Panc1 (cell line): Measurements from ENCODE around the gene GRIA3. TPM values are rescaled to one million over a fixed set of nuclear protein-coding genes. Genes with fewer than 3 reads are reported as not detected.

ENCODE experiments used
- ATAC-seq: fragments of 200-7000 bp; cut with Tn5 transposase; 2 replicates; pipeline ENCODE4 v1.9.1; 2020; ENCODE audit warnings: mild to moderate bottlenecking, moderate library complexity
- BruUV-seq: library from RNA; stranded (reverse); fragments of 400-500 nt; replicated peaks from 2 replicates; lab custom pipeline; 2021; lab: Mats Ljungman, UMichigan
- CTCF ChIA-PET: fragments of 300-600 bp; sonication (Branson Sonifier 250); formaldehyde crosslinking; loops from one replicate; lab custom pipeline; 2022; ENCODE audit warnings: antibody characterized with exemption; lab: Charles Lee
- POLR2A ChIA-PET: fragments of 300-600 bp; sonication (Branson Sonifier 250); formaldehyde crosslinking; loops from one replicate; lab custom pipeline; 2022; ENCODE audit warnings: antibody characterized with exemption; lab: Charles Lee
- DNase-seq: peaks from one replicate; pipeline ENCODE4 v3.0.0-alpha.2; 2010; ENCODE audit warnings: low read depth, low spot score
- H3K27ac ChIP-seq: 2 replicates; pipeline ENCODE4 v1.5.1; 2011; ENCODE audit warnings: mild to moderate bottlenecking, low read length, inconsistent platforms
- H3K27me3 ChIP-seq: fragments of 200-500 bp; sonication (Bioruptor generic); 2 replicates; pipeline ENCODE4 v1.6.0; 2014; ENCODE audit warnings: low read length, inconsistent platforms; ENCODE audit not compliant: control insufficient read depth, insufficient read depth
- H3K36me3 ChIP-seq: fragments of 200-500 bp; sonication (Bioruptor generic); 2 replicates; pipeline ENCODE4 v1.5.1; 2014; ENCODE audit warnings: inconsistent platforms, mild to moderate bottlenecking, low read length, moderate library complexity; ENCODE audit not compliant: control insufficient read depth, insufficient read depth
- H3K4me1 ChIP-seq: 2 replicates; pipeline ENCODE4 v1.5.1; 2011; ENCODE audit warnings: inconsistent platforms, mild to moderate bottlenecking, low read length, moderate library complexity; ENCODE audit not compliant: control insufficient read depth, insufficient read depth
- H3K4me3 ChIP-seq, 2 experiments: 2 replicates each; pipeline ENCODE4 v1.5.1; 2011 to 2012; ENCODE audit warnings: low read depth in 2 of 2, low read length in 2 of 2, mild to moderate bottlenecking in 2 of 2, inconsistent platforms in 1 of 2, moderate library complexity in 1 of 2
- H3K9me3 ChIP-seq: fragments of 200-500 bp; sonication (Bioruptor generic); 2 replicates; pipeline ENCODE4 v1.5.1; 2014; ENCODE audit warnings: low read depth, mild to moderate bottlenecking, inconsistent platforms, low read length, moderate library complexity; ENCODE audit not compliant: control insufficient read depth, insufficient read depth
- POLR2AphosphoS5 ChIP-seq: IDR thresholded peaks from 2 replicates; pipeline ENCODE4 v1.6.1; 2012; ENCODE audit warnings: mild to moderate bottlenecking, low read depth, low read length, moderate library complexity
- SIN3A ChIP-seq: IDR thresholded peaks from 2 replicates; pipeline ENCODE4 v1.6.1; 2012; ENCODE audit warnings: low read depth, mild to moderate bottlenecking, low read length, moderate library complexity, borderline replicate concordance; ENCODE audit not compliant: insufficient read depth
- TCF7L2 ChIP-seq: IDR thresholded peaks from 2 replicates; pipeline ENCODE4 v1.6.1; 2011; ENCODE audit warnings: mild to moderate bottlenecking, low read depth, low read length, inconsistent platforms
- in situ Hi-C: cut with HindIII; loops from 2 replicates; pipeline ENCODE4 v1.10.0; 2016; ENCODE audit warnings: low sequenced_read_pairs, low pct_unique_long_range_greater_than_20kb
- intact Hi-C: fragments of 100-400 bp; cut with micrococcal nuclease; formaldehyde crosslinking; loops from one replicate; pipeline ENCODE4 v1.10.0; 2022; ENCODE audit not compliant: unreplicated experiment
- total RNA-seq: library from RNA; stranded (reverse); gene quantifications from one replicate; pipeline ENCODE4 v1.2.1, GENCODE V29; 2021; ENCODE audit not compliant: unreplicated experiment
- TF ChIP-seq, protein P1 (sequence below): fragments of 450-650 bp; IDR thresholded peaks from 2 replicates; pipeline ENCODE4 v1.5.1; 2017; ENCODE audit warnings: mild to moderate bottlenecking
- TF ChIP-seq, protein P2 (sequence below), 2 experiments: IDR thresholded peaks; 2 replicates each; pipeline ENCODE4 v1.6.1; 2011 to 2012; ENCODE audit warnings: low read depth in 2 of 2, control low read depth in 1 of 2, low read length in 1 of 2, mild to moderate bottlenecking in 1 of 2, moderate library complexity in 1 of 2; ENCODE audit not compliant: insufficient read depth in 1 of 2

The GRIA3 gene
- total RNA-seq, 1 experiment from 2014 or later: not detected

DNA sequence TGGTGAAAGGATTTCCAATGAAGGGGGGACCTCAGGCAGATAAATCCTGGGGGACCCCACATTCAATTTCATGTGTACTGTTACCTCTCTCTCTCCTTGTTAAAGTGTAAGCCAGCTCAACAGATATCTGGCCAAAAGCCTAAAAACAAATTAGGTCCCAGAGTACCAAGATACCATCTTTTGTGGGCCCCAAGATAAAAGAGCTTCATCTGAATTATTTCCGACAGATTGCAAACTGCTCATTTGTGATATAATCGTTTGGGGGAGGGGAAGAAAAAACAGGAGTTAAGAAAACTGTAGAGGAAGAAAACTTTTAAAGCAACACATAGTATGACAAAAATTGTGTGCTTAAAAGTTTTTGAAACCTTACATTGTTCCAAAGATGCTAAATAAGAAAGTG is 33.6 kb downstream of the GRIA3 start:
- in situ Hi-C loops (no loop called here), intact Hi-C loops (no loop called here)
- no peak for DNase-seq
- Histone ChIP-seq H3K36me3 (no peaks in the 10 kb centered on the region), H3K9me3 (no peaks in the 10 kb centered on the region), H3K27ac (no peak overlapping the region), H3K4me1 (no peaks in the 10 kb centered on the region), H3K4me3 (no peak overlapping the region), H3K27me3 (no peaks in the 10 kb centered on the region; the same call in 1 of the 2 replicates)
- BruUV-seq: no TSS peak
- ChIA-PET POLR2A (no interaction called here), CTCF (no interaction called here)
- ATAC-seq: no peak
- TF ChIP-seq TCF7L2 (no peak), POLR2AphosphoS5 (no peak), SIN3A (no peak)
- TF ChIP-seq, protein P1, sequence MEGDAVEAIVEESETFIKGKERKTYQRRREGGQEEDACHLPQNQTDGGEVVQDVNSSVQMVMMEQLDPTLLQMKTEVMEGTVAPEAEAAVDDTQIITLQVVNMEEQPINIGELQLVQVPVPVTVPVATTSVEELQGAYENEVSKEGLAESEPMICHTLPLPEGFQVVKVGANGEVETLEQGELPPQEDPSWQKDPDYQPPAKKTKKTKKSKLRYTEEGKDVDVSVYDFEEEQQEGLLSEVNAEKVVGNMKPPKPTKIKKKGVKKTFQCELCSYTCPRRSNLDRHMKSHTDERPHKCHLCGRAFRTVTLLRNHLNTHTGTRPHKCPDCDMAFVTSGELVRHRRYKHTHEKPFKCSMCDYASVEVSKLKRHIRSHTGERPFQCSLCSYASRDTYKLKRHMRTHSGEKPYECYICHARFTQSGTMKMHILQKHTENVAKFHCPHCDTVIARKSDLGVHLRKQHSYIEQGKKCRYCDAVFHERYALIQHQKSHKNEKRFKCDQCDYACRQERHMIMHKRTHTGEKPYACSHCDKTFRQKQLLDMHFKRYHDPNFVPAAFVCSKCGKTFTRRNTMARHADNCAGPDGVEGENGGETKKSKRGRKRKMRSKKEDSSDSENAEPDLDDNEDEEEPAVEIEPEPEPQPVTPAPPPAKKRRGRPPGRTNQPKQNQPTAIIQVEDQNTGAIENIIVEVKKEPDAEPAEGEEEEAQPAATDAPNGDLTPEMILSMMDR: no peak
- TF ChIP-seq, protein P2, sequence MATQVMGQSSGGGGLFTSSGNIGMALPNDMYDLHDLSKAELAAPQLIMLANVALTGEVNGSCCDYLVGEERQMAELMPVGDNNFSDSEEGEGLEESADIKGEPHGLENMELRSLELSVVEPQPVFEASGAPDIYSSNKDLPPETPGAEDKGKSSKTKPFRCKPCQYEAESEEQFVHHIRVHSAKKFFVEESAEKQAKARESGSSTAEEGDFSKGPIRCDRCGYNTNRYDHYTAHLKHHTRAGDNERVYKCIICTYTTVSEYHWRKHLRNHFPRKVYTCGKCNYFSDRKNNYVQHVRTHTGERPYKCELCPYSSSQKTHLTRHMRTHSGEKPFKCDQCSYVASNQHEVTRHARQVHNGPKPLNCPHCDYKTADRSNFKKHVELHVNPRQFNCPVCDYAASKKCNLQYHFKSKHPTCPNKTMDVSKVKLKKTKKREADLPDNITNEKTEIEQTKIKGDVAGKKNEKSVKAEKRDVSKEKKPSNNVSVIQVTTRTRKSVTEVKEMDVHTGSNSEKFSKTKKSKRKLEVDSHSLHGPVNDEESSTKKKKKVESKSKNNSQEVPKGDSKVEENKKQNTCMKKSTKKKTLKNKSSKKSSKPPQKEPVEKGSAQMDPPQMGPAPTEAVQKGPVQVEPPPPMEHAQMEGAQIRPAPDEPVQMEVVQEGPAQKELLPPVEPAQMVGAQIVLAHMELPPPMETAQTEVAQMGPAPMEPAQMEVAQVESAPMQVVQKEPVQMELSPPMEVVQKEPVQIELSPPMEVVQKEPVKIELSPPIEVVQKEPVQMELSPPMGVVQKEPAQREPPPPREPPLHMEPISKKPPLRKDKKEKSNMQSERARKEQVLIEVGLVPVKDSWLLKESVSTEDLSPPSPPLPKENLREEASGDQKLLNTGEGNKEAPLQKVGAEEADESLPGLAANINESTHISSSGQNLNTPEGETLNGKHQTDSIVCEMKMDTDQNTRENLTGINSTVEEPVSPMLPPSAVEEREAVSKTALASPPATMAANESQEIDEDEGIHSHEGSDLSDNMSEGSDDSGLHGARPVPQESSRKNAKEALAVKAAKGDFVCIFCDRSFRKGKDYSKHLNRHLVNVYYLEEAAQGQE (IDR thresholded peaks at IDR 0.05; ENCODE audit: insufficient read depth in 1 of 2, low read depth in 2 of 2, low read length in 1 of 2): no peak

DNA sequence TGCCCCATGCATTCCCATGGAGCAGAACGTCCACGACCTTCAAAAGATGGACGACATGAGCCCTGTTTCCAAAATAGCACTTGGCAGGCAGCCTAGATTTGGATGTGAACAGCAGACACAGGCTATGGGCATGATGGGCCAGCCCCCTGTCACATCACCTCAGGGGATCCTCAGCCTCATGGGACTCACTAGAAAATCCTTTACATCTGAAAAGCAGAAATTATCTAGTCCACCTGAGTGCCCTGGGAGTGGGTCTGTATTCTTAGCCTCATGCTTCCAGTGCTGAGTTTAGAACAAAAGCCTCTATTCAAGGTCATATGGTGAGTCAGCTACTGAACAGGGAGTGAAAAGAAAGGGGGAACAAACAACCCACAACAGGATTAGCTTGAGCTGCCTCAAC is 35.8 kb downstream of the GRIA3 start:
- intact Hi-C loops (no loop called here), in situ Hi-C loops (no loop called here)
- CTCF ChIA-PET: no interaction called here
- BruUV-seq: no TSS peak
- H3K4me3 ChIP-seq: no peak overlapping the region
- DNase-seq: no peak
- H3K9me3 ChIP-seq: no peaks in the 10 kb centered on the region
- H3K4me1 ChIP-seq: no peaks in the 10 kb centered on the region
- no peaks in the 10 kb centered on the region for H3K36me3 ChIP-seq
- TF ChIP-seq TCF7L2 (no peak), SIN3A (no peak), POLR2AphosphoS5 (no peak)
- TF ChIP-seq, protein P2 (IDR thresholded peaks at IDR 0.05; ENCODE audit: insufficient read depth in 1 of 2, low read depth in 2 of 2, low read length in 1 of 2): no peak
- TF ChIP-seq, protein P1: no peak
- no peaks in the 10 kb centered on the region; the same call in 1 of the 2 replicates for H3K27me3 ChIP-seq
- no peak for ATAC-seq
- POLR2A ChIA-PET: no interaction called here
- H3K27ac ChIP-seq: no peak overlapping the region
